ENCODE results near the gene RETREG2.

The RETREG2 gene

DNA sequence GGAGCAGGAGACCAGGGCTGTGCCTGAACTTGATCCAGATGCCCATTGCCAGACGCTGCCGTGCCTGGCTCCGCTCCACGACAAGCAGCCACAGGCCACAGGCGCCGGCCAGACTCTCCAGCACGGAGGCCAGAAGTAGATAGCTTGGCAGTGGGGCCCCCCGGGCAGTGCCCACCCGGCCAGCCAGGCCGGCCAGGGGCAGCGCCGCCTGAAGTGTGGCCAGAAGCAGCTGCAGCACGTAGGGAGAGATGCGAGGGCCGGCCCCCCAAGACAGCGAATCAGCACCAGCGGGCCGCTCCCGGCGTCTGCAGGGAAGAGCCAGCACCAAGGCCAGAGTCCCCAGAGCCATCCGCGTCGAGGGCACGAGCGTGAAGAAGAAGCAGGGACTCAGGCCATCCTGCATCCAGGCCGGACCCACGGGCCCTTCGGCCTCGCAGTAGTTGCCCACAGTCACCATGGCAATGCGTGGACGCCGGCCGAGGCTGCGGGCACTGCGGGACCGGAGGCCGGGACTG is 40.2 kb downstream of the RETREG2 start:
- DNase-seq, result no peak

DNA sequence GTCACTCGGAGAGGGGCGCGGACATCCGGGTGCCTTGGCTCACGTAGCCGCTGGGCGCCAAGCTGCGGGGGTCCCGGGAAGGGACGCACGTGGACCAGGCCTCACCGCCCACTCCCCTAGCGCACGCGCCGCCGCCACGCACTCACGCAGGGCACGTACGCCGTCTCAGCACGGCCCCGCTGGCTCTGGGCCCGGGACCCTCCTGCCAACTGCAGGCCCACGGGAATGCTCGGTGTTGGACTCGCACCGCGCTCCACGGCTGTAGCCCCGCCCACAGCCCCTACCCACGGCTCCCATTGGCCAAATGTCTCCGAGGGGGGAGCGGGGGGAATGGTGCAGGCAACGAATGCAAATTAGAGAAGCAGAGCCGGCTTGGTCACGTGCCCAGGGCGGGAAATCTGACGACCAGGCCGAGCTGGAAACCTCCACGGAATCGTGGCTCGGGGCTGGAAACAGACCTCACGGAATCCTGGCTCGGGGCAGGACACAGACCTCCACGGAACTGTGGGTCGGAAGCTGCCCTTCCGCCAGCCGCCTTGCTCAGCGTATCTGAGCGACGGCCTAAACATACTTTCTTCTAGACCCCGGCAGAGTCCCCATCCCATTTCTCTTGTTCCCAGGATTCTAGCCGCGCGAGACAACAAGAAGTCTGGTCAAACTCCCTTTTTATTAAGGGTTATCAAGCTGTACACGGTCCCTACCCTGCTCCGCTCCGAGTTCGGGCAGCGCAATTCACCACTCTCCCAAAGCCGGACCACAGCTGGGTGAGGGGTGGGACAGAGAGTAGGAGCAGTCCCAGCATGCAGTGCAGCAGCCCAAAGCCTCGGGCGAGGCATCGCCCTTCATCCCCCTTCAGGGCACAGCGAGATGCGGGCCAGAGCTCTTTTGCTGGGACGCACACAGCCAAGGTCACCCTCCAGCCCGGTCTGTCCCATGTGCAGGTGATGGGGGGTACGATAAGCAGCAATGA is 40.9 kb downstream of the RETREG2 start, which contains the start of gene ABCB6:
ABCB6 (minus strand) TSS at position 227 of the 970 bp plus-strand sequence. CDS start 285 bp downstream, outside the sequence.
- peak; percentile 81 for DNase-seq

DNA sequence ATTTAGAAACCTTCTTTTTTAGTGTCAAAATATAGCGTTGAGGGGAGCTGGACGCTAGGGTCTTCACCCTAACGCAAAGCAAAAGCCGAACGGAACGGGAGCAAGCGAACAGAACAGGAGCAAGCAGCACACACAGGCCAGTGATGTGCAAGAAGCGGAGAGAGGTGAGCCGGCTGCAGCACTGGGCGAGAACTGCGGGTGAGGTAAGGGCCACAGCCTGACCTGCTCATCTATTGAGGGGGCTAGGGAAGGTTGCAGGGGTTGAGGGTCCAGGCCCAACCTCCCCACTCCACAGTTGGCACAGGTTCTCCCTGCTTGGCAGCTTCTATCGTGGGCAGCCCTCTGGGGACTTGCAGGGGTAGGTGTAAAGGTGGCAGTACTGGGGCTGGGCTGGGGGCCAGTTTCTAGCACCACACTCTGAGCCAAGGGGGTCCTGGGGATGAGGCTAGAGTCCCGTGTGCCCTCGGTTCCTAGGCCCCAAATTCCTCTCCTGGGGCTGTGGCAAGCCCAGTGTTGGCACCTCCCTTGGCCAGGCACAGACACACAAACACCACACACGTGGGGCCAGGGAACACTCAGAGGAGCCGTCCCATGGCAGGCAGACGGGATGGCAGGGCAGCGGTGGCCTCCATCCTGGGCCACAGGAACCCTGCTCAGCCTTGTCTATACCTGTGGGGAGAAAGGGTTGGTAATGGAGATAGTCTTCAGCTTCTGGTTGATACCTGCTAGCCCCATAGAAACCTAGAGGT is 41.9 kb downstream of the RETREG2 start:
- DNase-seq, result no peak

DNA sequence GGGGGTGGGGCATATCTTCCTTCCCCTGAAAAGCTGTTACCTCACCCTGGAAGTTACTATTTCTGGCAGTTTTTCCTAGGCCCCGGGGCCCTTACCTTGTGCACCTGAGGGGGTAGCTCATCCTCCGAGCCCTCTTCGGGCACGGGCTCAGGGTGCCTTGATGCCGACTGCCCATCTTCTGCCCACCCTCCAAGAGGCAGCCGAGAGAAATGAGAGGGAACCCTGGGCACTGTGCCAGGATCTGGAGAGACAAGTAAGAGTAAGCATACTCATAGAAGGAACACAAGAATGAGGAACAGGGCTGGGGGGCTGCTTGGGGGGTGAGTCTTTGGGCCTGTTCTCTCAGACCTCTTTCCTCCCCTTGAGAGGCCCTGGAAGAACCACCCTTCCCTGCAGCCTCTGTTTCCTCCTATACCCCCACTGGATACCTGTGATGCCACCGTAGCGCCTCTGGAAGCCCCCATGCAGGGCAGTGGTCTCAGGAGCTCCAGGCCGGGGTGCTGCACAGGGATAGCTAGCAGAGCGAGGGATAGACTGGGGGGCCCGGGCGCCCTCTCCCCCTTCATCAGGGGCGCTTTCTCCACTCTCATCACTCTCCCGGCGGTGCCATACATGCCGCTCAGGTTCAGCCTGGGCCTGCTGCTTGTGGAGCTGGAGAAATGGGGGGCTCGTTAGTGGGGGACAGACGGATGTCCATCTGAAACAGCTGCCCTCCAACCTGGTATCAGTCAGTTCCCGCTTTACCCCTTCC is 42.8 kb downstream of the RETREG2 start:
- no peak for DNase-seq

DNA sequence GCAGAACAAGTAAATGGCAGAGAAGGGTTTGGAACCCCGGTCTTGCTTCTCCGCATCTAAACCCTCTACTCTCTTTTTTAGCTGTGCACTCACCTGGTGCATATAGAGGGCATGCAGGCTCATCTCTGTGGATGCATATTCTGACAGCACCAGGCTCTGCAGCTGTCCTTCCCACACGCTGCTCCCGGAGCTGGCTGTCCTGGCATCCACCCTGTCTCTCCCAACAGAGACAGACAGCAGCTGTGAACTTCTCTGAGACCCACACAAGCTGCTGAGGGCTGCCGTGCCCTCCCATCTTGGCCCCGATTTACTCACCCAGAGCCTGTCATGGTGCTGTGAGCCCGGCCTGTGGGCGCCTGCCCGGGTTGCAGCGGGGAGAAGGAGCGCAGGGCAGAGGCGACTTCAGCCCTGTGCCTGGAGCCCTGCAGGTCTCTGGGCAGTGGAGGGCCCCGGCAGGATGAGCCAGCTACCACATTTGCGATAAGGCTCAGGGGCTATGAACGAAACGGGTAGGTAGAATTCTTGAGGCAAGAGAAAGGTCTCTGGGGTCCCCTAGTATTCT is 44.0 kb downstream of the RETREG2 start:
- DNase-seq, result no peak

DNA sequence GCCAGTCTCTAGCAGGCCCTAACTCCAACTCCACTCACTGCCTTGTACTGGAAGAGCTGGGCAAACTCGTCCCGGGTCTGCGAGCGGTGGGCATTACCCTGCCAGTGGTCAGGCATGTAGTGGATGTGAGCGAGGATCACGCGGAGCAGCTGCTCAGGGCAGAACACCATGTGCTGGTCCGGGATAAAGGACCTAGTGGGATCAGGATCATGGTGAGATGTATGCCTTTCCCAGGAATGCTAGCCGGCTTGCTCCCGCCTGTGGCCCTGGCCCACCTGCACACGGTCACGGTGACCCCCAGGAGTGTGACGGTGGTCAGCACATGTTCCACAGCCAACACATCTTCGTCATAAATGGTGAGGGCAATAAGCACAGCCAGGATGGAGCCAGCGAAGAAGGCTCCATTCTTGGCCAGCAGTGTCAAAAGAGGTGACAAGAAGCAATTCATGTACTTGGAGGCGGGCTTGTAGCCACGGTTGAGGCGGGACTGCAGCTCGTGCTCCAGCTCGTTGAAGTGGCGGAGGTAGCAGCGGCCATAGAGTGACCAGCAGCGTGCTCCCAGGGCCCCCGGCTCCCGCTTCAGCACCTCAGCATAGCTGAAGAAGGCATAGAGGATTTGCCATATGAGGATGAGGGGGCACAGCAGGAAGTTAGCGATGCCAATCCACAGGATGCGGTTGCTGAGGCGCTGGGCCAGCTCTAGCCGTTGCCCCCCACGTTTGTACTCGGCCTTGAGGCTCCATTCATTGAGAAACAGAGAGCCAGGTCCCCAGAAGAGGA is 45.9 kb downstream of the RETREG2 start:
- no peak for DNase-seq

DNA sequence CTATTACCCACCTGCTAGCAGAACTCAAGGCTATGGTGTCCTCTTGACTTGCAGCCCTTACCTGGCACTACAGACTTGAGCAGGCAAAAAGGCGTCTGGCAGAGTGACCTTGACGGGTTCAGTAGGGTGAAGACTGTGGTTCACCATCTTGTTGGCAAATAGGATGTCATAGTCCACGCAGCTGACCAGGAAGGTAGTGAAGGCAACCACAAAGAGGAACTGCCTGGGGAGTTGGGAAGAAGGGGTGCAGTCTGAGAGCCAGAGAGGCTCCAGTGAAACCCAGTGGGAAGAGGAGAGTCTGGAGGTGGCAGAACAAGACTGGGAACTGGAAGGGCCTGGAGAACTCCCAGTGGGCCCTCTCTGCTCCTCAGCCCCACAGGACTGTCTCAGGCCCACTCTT is 47.3 kb downstream of the RETREG2 start:
- DNase-seq, result no peak

DNA sequence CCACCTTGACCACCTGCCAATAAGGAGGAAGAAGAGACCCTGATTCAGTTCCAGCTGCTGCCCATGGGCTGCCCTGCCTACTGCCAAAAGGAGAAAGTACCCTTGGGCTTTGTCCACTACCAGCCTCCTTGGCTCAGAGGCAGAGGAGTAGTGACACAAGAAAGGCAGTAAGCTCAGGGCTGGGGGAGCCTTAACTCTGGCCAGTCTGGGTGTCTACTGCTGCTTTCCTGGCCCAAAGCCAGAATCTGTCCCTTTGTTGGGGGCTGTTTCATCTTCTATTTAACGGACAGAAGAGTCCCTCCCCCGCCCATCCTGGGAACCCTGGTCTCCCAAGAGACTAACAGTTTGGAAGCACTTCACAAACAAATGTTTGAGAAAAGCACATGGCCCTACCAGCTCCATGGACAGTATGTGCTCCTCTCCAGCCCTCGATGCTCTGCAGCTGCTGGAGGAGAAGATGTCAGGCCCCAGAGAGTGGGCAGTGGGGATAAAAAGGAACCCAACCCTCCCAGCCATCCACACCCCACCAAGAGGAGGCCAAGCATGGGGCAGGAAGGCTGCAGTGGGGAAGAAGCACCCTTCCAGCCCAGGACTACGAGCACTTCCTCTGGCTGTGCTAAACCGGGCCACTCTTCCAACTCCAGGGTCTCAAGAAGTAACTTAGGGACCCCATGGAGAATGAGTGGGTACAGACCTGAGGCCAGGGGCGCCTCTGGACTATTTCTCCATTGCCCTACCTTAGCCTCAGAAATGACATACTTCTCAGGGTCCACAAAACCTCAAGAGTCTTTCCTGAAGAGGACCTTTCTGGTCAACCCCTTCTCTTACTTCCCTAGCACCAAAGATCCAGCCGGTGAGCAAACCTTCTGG is 50.2 kb downstream of the RETREG2 start:
- no peak for DNase-seq

DNA sequence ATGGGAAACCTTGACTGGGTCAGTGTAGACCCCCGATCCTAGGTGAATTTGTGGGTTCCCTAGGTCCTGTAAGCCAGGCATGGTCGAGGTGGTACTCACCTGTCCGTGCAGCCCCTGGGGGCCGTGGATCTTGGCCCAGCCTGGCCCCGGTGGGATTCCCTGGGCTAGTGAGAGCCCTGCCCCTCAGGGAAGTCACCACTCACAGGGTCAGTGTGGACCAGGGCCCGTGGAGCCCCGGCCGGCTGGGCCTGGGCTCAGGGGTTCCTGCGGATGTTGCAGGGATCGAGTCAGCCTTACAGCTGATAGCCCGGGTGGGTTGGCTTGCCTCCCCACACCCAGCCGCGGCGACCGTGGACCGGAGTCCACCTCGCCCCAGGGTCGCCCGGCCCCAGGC is 50.8 kb downstream of the RETREG2 start:
- no peak for DNase-seq

DNA sequence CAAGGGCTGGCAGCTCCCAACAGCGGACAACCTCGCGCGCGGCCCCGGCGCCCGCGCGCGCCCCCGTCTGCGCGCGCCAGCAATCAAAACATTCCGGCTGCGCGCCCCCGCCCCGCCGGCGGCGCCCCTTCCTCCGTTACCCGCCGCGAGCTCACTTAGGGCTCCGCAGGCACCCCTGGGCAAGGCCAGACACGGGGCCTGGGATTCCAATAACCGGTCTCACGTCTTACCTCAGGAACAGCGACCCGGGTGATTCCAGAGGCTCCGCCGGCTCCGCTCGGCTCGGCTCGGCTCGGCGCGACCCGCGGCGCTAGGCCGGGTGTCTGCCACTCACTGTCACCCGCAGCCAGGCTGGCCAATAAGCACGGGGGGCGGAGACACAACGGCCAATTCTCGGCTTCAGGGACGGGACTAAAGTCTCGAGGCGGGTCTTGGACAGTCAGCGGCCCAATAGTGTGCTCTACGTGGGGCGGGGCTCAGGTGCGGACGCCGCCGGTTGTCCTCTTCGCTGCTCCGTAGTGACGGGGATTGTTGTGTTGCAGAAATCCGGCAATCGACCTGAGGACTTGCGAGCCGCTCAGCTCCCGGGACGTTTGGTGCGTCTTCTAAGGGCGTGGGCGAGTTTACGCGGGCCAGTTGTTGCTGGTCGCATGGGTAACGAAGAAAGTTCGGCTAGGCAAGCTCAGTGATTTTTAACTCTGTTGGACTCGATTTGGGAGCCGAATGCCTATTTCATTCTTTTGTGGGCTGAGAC is 51.4 kb downstream of the RETREG2 start, which contains the start of the genes ANKZF1 and ATG9A:
ANKZF1 (plus strand) TSS at position 502 of the 754 bp plus-strand sequence. CDS start 452 bp downstream, outside the sequence.
ATG9A (minus strand) TSS at position 332 of the 754 bp plus-strand sequence. CDS start 1,612 bp downstream, outside the sequence.
- peak; percentile 95 for DNase-seq

DNA sequence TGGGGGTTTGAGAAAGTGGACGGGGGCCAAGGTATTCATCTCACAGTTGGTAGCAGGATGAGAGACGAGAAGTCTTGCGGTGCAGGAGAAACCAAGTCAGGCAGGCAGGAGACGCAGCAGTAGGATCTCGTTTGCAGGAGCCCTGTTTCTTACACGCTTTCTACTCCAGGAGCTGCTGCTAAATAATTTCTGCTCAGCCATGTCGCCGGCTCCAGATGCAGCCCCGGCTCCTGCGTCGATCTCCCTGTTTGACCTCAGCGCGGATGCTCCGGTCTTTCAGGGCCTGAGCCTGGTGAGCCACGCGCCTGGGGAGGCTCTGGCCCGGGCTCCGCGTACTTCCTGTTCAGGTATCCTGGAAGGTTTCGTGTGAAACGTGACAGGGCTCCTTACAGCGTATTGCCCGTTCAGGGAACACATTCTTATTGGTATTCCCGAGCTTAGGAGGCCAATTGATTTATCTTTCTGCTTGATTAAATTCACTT is 52.0 kb downstream of the RETREG2 start:
- DNase-seq, result no peak

DNA sequence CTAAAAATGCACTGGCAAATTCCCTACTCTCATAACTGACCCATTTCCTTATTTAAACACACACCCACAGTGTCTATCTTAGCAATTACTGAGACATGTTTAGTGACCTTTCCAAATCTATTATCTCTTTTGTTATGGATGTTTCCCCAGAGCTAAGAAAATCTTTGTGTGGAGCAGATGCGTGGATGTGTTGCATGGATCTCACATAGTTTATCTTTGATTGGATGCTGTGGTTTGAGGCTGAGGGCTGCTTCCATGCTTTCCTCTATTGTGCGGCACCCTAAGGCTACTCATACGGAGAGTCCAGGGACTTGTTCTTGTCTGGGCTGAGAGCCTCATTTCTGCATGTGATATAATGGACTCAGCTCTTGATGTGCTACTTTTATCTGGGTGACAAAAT is 56.3 kb downstream of the RETREG2 start:
- DNase-seq, result no peak
